ENCODE data around the gene SMPD3.

SMPD3 gene

GRCh38 chr16:68446681-68447652 lies 1.3 kb downstream of the SMPD3 start:
- no peak for DNase-seq (ENCODE audit: low read depth in 1 of 2, low spot score in 1 of 2)
- H3K27ac ChIP-seq (replicated peaks) = no peak overlapping the region
- no peak for TF ChIP-seq GABPA (IDR thresholded peaks at IDR 0.05; ENCODE audit: low read depth)
- TF ChIP-seq SPI1 (IDR thresholded peaks at IDR 0.05; ENCODE audit: borderline replicate concordance, low read depth) = no peak
- TF ChIP-seq POLR2AphosphoS5 (IDR thresholded peaks at IDR 0.05; ENCODE audit: low read depth) = no peak
- no peak for TF ChIP-seq REST (IDR thresholded peaks at IDR 0.05; ENCODE audit: insufficient replicate concordance, low read depth)
- TF ChIP-seq CTCF (IDR thresholded peaks at IDR 0.05; ENCODE audit: insufficient read depth, low read length) = no peak
- H3K4me3 ChIP-seq (replicated peaks; ENCODE audit: insufficient read depth, low read length) = no peak overlapping the region
- peaks cover 5% of the 10 kb centered on the region for H3K27me3 ChIP-seq (ENCODE audit: insufficient read depth, poor library complexity, severe bottlenecking)

GRCh38 chr16:68445458-68445857 lies 2.9 kb downstream of the SMPD3 start:
- Histone ChIP-seq H3K4me3 (replicated peaks; ENCODE audit: insufficient read depth, low read length) (no peak overlapping the region), H3K27ac (replicated peaks) (no peak overlapping the region), H3K27me3 (ENCODE audit: insufficient read depth, poor library complexity, severe bottlenecking) (peaks cover 5% of the 10 kb centered on the region)
- peak; percentile 41 to 84 for DNase-seq (ENCODE audit: low read depth in 1 of 2, low spot score in 1 of 2)
- no peak for TF ChIP-seq POLR2AphosphoS5 (IDR thresholded peaks at IDR 0.05; ENCODE audit: low read depth)
- TF ChIP-seq CTCF (IDR thresholded peaks at IDR 0.05; ENCODE audit: insufficient read depth, low read length) = peak; percentile 75
- TF ChIP-seq GABPA (IDR thresholded peaks at IDR 0.05; ENCODE audit: low read depth) = no peak
- TF ChIP-seq SPI1 (IDR thresholded peaks at IDR 0.05; ENCODE audit: borderline replicate concordance, low read depth) = no peak
- TF ChIP-seq REST (IDR thresholded peaks at IDR 0.05; ENCODE audit: insufficient replicate concordance, low read depth) = peak; percentile 76

- TF ChIP-seq SPI1 (IDR thresholded peaks at IDR 0.05; ENCODE audit: borderline replicate concordance, low read depth) (no peak), CTCF (IDR thresholded peaks at IDR 0.05; ENCODE audit: insufficient read depth, low read length) (no peak), POLR2AphosphoS5 (IDR thresholded peaks at IDR 0.05; ENCODE audit: low read depth) (no peak), REST (IDR thresholded peaks at IDR 0.05; ENCODE audit: insufficient replicate concordance, low read depth) (peak; percentile 99)
- H3K27ac ChIP-seq (replicated peaks) = no peak overlapping the region
- peaks cover 5% of the 10 kb centered on the region for H3K27me3 ChIP-seq (ENCODE audit: insufficient read depth, poor library complexity, severe bottlenecking)
- H3K4me3 ChIP-seq (replicated peaks; ENCODE audit: insufficient read depth, low read length) = no peak overlapping the region
- DNase-seq (ENCODE audit: low read depth in 1 of 2, low spot score in 1 of 2) = peak in 1 of 2 experiments; percentile 14
Observed at GRCh38 chr16:68444056-68444657, 4.2 kb downstream of the SMPD3 start.

All from HL-60 (cell line).